ENCODE results near the gene MCM3AP. TPM values are rescaled to one million over a fixed set of nuclear protein-coding genes. Genes with fewer than 3 reads are reported as not detected.

The MCM3AP gene
- total and polyA plus RNA-seq, 9 of the 15 experiments (the other 6 are each of a cell fraction or from before 2014, with no cell fraction given) = 6.5 to 179 (median 69.6) TPM

DNA sequence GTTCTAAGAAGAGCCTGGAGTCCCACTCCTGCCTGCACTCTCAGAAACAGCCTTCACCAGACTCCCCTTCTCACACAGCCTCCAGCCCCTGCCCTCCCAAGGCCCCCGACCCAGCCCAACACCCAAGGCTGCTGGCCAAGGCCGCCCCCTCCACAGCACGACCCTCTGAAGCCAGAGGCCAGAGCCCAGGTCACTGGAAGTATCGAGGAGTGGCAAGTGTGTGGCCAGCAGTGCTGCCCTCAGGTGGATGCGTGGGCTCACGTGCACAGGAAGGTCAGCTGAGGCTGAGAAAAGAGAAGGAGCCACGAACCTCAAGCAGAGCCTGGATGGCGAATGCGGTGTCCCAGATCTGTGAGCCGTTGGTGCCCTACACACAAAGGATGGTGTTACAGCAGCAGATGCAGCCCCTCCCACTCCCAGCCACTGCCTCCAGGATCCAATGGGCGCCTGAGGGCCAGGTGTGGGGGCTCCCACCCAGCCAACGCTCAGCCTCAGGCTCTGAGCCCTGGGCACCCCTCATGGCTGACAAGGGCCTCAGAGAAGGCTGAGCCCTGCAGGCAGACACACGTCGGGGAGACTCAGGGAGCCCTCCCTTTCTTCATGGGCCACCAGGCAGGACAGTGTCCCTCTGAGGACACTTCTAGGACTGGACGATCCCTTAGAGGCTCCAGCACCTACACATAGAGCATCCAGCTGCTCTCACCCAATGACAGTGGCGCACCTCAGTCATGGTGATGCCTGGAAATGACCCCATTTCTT is 74.9 kb downstream of the MCM3AP start:
- CTCF ChIA-PET (ENCODE audit: low intra/inter-chr PET ratio) = interaction anchor here (0.5 kb wide), 1 partner anchor 58 kb away, joined by 3 read pairs; no protein-coding TSS in a partner anchor
- H3K36me3 ChIP-seq (ENCODE audit: control insufficient read depth, insufficient read depth, low read length) = peaks cover 93% of the 10 kb centered on the region; the same call in 2 of the 3 replicates
- POLR2A ChIA-PET = interaction anchor here (0.6 kb wide), 1 partner anchor 39 kb away, joined by 3 read pairs; no protein-coding TSS in a partner anchor
- BruUV-seq (replicated peaks) = no TSS peak
- no peaks in the 10 kb centered on the region for H3K9me3 ChIP-seq (replicated peaks; ENCODE audit: control insufficient read depth, insufficient read depth, low read depth, low read length)
- intact Hi-C loops (cut with micrococcal nuclease) = loop anchor here (2.0 kb wide), 1 partner anchor 58 kb away; no protein-coding TSS in a partner anchor
- H3K9ac ChIP-seq (ENCODE audit: insufficient read depth in 1 of 2, low read depth in 2 of 2, low read length in 2 of 2) = peak overlapping the region in 1 of 2 experiments; percentile 20; a peak in 1 of 4 replicates
- no peaks in the 10 kb centered on the region for H4K20me1 ChIP-seq (replicated peaks; ENCODE audit: control insufficient read depth, insufficient read depth, low read length)
- H3K4me3 ChIP-seq = no peak overlapping the region
- H2AFZ ChIP-seq (ENCODE audit: low read depth, low read length) = no peak overlapping the region
- in situ Hi-C loops (cut with MboI) = no loop called here
- no peaks in the 10 kb centered on the region for H3K27me3 ChIP-seq (ENCODE audit: control insufficient read depth in 2 of 2, insufficient read depth in 2 of 2, low read length in 2 of 2)
- no peaks in the 10 kb centered on the region for H3K79me2 ChIP-seq (ENCODE audit: control insufficient read depth, insufficient read depth, low read length)
- no peak overlapping the region for H3K27ac ChIP-seq (ENCODE audit: extremely low read depth, low read depth, low read length)
- peaks cover 0 to 32% of the 10 kb centered on the region in 2 experiments; a peak in 1 of 5 replicates for H3K4me1 ChIP-seq (replicated peaks in 1 of 2; ENCODE audit: control insufficient read depth in 2 of 2, insufficient read depth in 2 of 2, low read length in 2 of 2)
- no peak overlapping the region for H3K4me2 ChIP-seq (ENCODE audit: insufficient read depth, low read length)
- DNase-seq (ENCODE audit: extremely low read depth in 1 of 4, low spot score in 3 of 4) (peak in 1 of 4 experiments; percentile 42), FAIRE-seq (no peak), ATAC-seq (peak; percentile 73)
- H3K9me1 ChIP-seq (ENCODE audit: control insufficient read depth, insufficient read depth, low read length) = no peaks in the 10 kb centered on the region
- 78% methylated on average over 15 of the region's 16 CpGs for WGBS (ENCODE audit: insufficient coverage, low coverage, missing lambda C conversion rate)
- no peak for TF ChIP-seq TFE3 (CRISPR knock-in tag; IDR thresholded peaks at IDR 0.05)
- TF ChIP-seq NR2F6 (CRISPR knock-in tag; IDR thresholded peaks at IDR 0.05) = no peak
- no peak for TF ChIP-seq ETV1 (tag; conservative IDR thresholded peaks at IDR 0.05; ENCODE audit: low read depth)
- TF ChIP-seq ELF1 (tag; IDR thresholded peaks at IDR 0.05) = no peak
- TF ChIP-seq FOXK1 (CRISPR knock-in tag; IDR thresholded peaks at IDR 0.05; ENCODE audit: borderline replicate concordance) = no peak
- no peak for TF ChIP-seq NCOR1 (IDR thresholded peaks at IDR 0.05)
- TF ChIP-seq ZNF41 (CRISPR knock-in tag; conservative IDR thresholded peaks at IDR 0.05) = no peak
- TF ChIP-seq KDM5B (IDR thresholded peaks at IDR 0.05; ENCODE audit: insufficient replicate concordance, low read depth, low read length) = no peak
- no peak for TF ChIP-seq RCOR1 (IDR thresholded peaks at IDR 0.05; ENCODE audit: borderline replicate concordance in 1 of 2, low read depth in 2 of 2, low read length in 2 of 2)
- TF ChIP-seq, protein P1, sequence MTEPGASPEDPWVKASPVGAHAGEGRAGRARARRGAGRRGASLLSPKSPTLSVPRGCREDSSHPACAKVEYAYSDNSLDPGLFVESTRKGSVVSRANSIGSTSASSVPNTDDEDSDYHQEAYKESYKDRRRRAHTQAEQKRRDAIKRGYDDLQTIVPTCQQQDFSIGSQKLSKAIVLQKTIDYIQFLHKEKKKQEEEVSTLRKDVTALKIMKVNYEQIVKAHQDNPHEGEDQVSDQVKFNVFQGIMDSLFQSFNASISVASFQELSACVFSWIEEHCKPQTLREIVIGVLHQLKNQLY (CRISPR knock-in tag; conservative IDR thresholded peaks at IDR 0.05) = no peak
- TF ChIP-seq YBX1 (IDR thresholded peaks at IDR 0.05) = no peak
- TF ChIP-seq MIER1 (IDR thresholded peaks at IDR 0.05; ENCODE audit: low read depth) = no peak
- TF ChIP-seq, protein P2, sequence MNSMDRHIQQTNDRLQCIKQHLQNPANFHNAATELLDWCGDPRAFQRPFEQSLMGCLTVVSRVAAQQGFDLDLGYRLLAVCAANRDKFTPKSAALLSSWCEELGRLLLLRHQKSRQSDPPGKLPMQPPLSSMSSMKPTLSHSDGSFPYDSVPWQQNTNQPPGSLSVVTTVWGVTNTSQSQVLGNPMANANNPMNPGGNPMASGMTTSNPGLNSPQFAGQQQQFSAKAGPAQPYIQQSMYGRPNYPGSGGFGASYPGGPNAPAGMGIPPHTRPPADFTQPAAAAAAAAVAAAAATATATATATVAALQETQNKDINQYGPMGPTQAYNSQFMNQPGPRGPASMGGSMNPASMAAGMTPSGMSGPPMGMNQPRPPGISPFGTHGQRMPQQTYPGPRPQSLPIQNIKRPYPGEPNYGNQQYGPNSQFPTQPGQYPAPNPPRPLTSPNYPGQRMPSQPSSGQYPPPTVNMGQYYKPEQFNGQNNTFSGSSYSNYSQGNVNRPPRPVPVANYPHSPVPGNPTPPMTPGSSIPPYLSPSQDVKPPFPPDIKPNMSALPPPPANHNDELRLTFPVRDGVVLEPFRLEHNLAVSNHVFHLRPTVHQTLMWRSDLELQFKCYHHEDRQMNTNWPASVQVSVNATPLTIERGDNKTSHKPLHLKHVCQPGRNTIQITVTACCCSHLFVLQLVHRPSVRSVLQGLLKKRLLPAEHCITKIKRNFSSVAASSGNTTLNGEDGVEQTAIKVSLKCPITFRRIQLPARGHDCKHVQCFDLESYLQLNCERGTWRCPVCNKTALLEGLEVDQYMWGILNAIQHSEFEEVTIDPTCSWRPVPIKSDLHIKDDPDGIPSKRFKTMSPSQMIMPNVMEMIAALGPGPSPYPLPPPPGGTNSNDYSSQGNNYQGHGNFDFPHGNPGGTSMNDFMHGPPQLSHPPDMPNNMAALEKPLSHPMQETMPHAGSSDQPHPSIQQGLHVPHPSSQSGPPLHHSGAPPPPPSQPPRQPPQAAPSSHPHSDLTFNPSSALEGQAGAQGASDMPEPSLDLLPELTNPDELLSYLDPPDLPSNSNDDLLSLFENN (IDR thresholded peaks at IDR 0.05; ENCODE audit: low read depth in 2 of 2, low read length in 2 of 2) = no peak
- TF ChIP-seq NR4A1 (CRISPR knock-in tag; IDR thresholded peaks at IDR 0.05) = no peak
- no peak for TF ChIP-seq NR4A1 (tag; IDR thresholded peaks at IDR 0.05)
- TF ChIP-seq FOXJ3 (CRISPR knock-in tag; IDR thresholded peaks at IDR 0.05) = no peak

Data from K562 (cell line).